ENCODE data around the gene MTHFD1L.

GRCh38 chr6:151109869-151110575 lies 244.5 kb downstream of the MTHFD1L start:
- TF ChIP-seq NFRKB (IDR thresholded peaks at IDR 0.05) (no peak), ZNF384 (IDR thresholded peaks at IDR 0.05) (no peak)
